Hindlimb muscle (tissue), 1 donor: Measurements from ENCODE around the gene LGR6. TPM values are rescaled to one million over a fixed set of nuclear protein-coding genes. Genes with fewer than 3 reads are reported as not detected.
"Not testable (repeated sequence)": the region's sequence is repeated elsewhere in the genome, so short reads cannot be mapped to it uniquely, and the experiment has no call there.

Source experiments
- DNase-seq: peaks from one replicate; pipeline ENCODE4 v3.0.0-alpha.2; 2013
- polyA plus RNA-seq: library from polyadenylated mRNA; unstranded; fragments of 120-200 nt; gene quantifications from one replicate; pipeline ENCODE4 v1.2.1, GENCODE V29; 2013; ENCODE audit not compliant: insufficient read length

The LGR6 gene
- polyA plus RNA-seq, 1 donor, result 0.34 TPM

DNA sequence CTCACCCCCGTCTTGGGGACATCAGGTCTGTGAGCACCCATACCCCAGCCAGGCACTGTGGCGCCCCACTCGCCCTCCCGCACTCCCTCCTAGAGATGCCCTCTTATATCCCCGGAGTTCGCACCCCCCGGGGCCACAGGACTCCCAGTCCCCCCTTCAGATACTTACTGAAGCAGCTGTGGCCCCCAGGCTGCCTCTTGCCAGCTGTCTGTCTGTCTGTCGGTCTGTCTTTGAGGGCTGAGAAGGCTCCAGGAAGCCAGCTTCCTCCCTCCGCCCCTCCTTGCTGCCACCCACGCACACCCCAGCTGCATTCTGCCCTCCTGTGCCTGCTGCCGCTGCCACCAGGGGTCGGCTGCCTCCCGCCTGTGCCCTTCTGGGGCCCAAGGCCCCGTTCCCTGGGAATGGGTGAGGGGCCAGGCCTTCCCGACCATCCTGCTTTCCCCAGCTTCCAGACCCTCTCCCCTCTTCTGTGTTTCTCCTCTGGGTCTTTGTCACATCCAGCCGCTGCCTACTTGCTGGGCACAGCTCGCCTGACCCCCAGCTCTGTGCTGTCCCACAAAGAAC is 33.1 kb upstream of the LGR6 start, which contains the start of gene PTPN7:
TSS of gene PTPN7 (minus strand) at position 226 of the 564 bp plus-strand sequence. CDS start 1,200 bp downstream, outside the sequence.
- no peak for DNase-seq

DNA sequence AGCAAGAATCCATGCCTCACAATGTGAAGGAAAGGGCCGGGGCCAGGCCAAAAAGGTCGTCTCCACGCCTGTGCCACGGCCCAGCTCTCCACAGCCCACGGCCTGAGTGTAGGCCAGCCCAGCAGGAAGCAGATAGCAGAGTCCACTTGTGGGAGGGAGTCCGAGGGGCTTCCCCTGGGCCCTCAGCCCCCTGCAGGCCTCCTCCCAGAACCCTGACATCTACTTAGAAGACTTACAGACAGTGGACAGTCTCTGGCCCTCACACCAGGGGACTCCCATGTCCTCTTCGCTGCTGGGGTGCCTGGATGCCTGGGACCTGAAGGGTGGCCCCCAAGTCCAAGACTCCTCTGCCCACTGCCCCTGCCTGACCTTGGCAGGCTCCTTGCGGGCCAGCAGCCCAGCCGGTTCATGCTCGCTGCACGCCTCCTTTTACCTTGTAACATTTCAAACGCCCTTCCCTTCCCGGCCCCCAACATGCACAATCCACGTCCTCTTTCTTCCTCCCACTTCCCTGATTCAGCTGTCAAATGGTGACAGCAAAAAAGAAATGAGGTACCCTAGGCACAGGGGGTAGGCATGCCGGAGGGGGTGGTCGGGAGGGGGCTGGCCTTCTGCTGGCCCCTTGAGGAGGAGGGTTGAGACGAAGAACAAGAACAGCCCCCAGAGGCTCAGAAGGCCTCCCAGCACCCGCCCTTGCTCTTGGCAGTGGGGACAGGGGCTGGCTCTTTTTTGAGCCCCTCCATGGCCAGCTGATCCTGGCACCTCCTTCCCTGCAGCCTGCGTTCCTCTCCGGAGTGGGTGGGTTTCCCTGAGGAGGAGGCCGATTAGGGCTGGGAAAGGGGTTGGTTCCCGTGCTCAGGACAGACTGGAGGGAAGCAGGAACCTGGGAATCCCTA is 32.2 kb upstream of the LGR6 start:
- no peak for DNase-seq

DNA sequence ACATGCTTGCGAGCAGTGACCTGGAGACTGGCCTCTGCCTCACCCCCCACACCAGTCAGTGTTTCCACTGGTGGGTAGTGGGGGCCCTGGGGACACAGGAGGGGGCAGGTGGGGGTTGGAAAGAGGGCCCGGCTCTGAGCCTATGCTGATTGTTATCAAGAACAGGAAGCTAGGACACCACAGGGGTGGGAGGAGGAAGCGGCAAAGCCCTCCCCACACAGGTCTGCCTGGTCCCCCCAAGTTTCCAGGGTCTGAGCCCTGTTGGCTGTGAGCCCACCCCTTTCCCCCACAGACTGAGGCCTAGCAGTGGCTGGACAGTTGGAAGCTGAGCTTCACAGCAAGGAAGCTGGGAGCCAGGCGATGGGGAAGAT is 31.6 kb upstream of the LGR6 start:
- DNase-seq, result no peak

DNA sequence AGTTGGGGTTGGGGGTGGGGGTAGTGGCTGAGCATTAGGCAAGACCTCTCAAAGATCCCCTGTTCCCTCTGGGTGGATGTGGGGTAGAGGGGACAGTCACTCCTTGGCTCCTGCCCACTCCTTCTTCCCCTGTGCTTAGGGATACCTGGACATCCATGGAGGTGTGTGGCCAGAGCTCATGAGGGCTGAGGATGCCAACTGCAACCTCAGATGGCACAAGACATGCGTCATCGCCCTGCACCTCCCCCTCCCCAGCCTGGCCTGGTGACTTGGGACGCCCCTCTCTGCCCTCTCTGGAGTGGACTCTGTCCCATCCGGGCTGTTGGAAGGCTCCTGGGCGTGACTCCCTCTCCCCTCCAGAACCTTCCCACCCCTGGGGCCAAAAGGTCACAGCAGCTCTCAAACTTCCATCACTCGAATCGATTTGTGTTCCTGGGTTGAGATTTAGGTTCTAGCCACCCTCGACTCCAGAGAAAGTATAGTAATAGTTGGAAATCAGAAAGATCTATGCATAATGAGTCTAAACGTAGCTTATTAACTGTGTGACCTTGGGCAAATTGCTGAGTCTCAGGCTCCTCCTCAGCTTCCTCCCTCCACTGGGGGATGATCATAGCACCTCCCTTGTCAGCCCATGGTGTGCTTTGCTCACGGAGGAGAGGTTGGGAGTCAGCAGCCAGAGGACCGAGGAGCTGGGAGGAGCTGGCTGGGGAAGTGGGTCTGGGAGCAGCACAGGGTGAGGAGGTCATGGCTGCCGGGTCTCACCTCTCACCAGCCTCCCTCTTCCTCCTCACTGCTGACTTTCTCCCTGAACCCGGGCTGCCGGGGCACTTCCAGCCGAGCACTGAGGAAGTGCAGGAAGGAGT is 30.9 kb upstream of the LGR6 start:
- DNase-seq, result no peak

DNA sequence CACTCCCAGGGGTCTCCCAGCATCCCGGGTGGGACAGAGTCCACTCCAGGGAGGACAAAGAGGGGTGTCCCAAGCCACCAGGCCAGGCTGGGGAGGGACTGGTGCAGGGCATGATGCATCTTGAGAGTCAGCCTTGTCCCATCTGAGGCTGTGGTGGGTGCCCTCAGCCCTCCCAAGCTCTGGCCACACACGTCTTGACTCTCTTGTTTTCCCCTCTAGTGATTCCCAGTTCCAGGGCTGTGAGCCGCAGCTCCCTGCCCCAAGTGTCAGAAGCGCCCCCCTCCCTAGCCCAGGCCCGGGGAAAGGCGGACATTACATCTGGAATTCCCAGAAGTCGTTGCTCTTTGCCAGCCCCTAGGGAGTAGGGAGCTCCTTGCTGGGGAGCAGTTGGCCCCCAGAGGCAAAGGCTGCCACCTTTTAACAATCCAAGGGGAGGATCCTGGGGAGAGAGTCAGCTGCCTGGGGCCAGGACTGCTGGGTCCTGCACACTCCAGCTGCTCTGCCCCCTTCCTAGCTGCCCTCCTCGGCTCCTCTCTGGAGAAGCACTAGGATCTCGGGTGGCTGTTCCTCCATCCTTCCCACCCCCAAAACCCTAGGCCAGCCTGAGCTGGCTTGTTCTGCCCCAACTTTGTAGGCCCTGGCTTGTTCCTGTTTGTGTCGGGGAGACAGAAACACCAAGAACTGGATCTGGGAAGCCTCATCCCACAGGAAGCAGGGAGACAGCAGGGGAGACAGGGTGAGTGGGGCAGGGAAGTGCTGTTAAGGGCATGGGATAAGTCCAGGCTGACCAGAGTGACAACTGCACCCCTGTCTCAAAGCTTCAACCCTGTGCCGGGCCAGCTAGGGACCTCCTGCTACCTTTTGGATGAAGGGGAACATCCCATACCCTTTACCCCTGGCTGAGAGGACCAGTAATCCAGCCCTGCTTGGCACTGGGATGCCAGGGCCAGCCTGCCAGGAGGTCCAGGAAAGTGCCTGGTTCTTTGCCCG is 30.0 kb upstream of the LGR6 start:
- DNase-seq, result no peak

DNA sequence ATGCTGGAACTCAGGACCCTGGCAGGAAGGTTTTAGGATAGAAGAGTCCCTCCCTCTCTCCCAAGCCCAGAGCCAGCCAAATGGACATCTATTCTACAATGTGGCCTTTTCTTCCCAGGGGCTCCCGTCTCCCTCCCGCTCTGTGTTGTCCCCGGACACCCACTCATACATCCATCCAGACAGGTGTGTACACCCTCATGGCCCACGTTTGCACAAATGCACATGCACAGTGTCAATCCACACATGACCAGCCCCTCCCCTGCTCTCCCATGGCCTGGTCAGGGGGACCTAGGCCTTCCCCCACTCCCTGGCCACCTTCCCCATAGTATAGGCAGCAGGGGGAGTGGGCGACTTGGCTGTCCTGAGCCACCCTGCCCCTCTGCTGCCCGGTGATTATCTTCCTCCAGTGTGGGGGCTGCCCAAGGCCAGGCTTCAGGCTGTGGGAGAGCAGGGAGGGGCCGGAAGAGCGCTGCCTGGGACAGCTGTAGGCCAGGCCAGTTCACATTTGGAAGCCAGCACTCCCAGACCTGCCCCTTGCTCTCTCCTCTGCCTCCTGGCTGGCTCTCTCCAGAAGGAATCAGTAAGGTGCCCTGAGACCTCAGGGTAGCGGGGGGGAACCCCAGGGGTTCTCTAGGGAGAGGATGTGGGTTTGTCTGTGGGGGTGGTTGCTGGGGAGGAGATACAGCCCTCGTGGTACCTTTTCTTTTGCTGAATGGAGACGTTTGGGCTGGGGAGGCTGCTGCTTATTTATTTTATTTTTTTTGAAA is 29.1 kb upstream of the LGR6 start:
- DNase-seq, result no peak

DNA sequence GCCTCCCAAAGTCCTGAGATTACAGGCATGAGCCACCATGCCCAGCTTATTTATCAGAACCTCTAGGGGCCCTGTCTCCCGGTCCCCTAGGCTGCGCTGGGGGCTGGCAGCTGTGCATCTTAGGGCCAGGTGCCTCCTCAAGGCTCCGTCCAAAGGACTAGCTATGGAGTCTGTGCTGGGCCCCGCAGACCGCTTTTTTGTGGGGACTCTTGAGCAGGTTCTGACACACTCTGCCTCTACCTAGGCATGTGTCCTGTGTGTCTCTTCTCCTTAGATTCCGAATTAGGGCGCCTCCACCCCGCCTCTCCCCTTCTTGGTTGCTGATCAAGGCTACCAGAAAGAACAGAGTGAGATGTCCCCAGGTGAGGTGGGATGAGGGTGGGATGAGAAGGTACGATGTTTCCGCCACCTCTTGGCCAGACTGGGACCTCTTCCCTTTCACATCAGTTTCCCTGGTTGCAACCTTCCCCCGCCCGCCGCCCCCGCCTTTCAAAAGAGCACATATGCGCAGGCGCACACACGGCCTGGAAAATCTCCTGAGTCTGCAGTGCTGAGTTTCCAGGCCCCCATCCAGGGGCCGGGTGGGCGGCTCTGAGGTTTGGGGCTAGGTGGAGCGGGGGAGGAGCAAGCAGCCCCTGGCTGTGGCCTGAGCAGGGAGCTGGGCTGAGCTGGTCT is 28.2 kb upstream of the LGR6 start:
- DNase-seq, result peak; percentile 87

DNA sequence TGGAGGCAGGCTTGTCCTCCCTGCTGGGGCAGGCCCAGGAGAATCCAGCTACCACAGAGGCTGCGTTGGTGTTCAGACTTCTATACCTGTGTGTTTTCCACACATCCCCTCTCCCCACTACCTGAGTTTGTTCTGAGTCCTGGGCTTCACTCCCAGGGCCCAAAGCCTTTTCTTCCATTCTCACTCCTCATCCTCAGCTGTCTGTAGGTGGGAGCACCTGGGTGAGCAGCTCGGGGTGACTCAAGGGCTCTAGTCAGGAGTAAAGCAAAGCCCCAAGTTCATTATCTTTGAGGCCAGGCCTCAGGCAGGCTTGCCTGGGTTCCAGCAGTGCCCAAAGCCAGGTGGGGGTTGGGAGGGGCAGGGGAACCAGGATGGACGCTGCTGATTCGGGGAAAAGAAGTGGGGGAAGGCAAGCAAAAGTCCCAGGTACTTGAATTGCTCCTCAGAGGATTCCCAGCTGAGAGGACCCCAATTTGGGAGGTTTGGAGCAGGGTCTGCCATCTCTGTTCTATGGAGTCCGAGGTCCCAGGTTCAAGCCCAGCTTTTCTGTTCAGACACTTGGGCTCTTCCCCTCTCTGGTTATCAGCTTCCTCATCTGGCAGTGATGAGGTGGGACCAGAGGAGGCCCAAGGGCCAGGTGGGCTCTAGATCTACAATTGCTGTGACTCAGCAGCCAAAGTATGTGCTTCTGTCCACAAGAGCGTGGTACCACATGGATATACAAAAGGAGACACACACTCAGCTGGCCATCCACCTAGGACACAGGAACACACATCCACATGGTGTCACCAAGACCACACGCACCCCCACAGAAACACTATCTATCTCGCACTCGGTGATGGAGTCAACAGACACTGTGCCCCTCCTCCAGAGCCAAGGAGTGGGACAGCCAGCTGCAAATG is 27.4 kb upstream of the LGR6 start:
- DNase-seq, result no peak

DNA sequence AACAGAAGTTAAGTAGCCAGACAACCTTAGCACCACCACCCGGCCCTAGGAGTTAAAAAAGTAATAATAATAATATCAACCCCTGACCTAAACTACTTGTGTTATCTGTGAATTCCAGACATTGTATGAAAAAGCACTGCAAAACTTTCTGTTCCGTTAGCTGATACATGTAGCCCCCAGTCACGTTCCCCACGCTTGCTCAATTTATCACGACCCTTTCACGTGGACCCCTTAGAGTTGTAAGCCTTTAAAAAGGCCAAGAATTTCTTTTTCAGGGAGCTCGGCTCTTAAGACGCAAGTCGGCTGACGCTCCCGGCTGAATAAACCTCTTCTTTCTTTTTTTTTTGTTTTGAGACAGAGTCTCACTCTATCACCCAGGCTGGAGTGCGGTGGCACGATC is 26.5 kb upstream of the LGR6 start:
- DNase-seq, result not testable (repeated sequence)

DNA sequence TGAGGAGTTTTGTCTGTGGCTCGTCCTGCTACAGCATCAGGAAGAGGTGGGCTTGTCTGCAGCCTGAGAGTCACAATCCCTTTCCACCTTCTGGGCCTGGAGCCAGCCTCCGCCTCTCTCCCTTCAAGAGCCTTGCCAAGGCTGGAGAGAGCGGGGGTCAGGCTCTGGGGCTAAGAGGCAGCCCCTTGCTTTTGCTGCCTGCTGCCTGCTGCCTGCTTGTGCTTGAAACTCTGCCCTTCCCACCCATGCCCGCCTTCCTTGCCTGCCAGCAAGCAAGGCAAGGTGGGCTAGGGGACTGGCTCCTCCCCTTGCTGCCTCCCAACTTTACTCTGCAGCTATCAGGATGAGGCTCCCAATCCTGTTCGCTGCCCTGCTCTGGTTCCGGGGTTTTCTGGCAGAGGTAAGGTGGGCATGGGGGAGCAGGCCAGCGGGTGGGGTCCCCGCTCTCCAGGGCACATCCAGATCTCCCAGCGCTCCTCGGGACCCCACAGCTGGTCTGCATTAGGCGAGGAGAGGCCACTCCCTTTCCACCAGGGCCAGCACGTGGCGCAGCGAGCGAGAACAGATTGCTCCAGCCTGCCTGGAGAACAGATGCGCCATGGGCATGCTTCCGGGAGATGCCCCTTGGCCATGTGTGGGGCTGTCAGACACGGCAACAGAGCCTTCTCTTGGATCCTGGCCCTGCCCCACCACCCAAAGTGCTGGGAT is 25.7 kb upstream of the LGR6 start:
- DNase-seq, result peak; percentile 50

DNA sequence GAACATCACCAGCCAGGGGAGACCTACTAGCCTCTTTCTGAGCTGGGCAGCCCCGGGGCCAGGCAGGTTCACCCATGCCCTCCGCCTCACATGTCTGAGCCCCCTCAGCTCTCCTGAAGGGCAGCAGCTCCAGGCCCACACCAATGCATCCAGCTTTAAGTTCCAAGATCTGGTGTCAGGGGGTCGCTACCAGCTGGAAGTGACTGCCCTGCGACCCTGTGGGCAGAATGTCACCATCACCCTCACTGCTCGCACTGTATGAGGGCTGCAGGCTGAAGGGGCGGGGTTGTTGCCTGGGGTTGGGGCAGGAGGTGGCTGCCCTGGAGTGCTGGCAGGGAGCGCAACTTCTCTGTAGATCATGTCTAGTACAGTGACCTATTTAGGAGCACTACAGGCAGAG is 24.7 kb upstream of the LGR6 start:
- DNase-seq, result no peak

DNA sequence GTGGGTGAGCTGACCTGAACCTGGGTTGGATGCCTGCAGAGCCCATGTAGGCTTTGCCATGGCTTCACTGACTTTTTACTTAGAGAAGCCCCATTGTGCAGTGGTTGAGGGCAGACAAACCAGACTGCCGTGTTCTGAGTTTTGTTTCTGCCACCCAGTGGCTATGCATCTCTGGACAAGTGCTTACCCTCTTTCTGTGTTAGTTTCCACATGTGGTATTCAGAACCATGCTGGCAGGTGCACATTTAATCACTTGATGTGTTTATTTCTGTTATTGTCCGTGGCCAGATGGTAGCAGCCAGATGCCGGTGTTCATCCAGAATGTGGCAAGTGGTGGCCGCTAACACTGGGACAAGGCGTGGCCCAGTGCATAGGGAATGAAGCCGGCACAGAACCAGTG is 22.9 kb upstream of the LGR6 start:
- no peak for DNase-seq

DNA sequence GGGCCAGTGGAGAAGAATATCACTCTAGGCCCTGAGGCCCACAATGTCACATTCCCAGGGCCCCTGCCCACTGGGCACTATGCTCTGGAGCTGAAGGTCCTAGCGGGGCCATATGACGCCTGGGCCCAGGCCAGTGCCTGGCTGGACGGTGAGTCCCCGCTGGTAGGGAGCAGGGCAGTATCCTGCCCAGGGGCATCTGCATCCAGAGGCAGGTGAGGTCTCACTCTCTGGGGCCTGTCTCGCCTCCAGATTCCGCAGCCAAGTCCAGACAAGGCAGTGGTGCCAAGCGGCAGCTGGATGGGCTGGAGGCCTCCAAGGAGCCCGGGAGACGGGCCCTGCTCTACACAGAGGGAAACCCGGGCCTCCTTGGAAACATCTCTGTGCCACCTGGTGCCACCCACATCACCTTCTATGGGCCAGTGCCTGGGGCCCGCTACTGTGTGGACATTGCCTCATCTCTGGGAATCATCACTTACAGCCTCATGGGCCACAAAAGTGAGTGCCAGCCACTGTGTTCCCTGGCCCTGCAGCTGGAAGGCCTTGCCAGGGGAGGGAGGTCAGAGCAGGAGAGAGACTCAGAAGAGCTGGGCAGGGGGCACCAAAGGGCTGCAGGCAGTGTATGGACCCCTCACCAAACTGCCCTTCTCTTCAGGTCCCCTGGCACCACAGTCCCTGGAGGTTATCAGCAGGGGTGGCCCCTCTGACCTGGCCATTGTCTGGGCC is 22.1 kb upstream of the LGR6 start:
- DNase-seq, result no peak

DNA sequence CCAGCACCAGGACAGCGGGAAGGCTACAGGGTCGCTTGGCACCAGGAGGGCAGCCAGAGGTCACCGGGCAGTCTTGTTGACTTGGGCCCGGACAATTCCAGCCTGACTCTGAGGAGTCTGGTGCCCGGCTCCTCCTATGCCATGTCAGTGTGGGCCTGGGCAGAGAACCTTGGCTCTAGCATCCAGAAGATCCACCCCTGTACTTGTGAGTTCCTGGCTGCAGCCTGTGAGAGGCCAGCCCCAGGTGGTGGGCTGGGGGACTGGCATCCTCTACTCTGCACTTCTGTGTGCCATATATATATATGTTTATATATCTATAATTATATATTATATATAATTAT is 21.6 kb upstream of the LGR6 start:
- no peak for DNase-seq

DNA sequence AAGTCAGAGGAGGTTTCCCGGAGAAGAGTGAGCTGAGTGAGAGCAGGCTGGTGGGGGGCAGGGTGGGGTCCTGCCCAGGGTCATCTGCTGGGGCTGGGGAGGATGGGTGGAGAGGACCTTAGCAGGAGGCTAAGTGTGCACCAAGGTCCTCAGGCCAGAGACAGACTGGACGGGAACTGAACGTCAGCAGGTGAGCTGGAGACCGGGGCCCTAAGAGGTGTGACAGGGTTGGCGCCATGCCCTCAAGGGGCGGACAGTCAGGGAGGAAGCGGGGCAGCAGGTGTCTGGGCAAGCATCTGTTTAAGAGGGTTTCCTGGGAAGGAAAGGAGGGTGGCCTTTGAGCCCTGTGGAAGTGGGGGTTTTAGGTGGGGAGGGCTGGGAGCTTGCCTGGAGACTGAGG is 19.6 kb upstream of the LGR6 start:
- DNase-seq, result no peak

DNA sequence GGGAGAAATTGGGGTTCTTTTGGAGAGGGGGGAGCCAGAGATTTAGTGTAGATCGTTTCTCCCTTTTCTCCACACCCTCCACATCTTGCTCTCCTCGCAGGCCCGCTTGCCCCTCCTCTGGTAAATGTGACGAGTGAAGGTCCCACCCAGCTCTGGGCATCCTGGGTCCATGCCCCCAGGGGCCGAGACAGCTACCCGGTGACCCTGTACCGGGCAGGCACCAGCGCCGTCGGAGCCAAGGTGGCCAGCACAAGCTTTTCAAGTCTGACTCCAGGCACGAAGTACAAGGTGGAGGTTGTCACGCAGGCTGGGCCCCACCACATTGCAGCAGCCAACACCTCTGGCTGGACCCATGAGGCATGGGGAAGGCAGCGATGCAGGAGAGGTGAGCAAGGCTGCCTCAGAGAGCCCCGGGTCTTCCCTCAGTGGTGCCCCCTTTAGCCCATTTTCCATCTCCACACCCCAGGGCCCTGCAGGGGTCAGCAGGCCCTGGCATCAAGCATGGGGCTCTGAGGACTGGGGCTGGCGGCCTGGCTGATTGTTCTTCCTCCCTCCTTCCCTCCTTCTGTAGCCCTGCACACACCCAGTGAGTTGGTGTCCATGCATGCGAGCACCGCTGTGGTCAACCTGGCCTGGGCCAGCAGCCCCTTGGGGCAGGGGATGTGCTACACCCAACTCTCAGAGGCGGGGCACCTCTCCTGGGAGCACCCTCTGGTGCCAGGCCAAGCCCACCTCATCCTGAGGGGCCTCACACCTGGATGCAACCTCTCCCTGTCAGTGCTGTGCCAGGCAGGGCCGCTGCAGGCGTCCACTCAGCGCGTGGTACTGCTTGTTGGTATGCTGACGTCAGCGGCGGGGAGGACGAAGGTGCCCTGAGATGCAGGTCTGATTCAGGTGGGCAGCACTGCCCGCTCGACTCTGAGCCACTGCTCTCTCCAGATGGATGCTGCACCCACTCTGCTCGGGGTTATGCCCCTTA is 16.4 kb upstream of the LGR6 start:
- no peak for DNase-seq
